ENCODE results near the gene NUP62CL. TPM values are rescaled to one million over a fixed set of nuclear protein-coding genes. Genes with fewer than 3 reads are reported as not detected.
"Not testable (repeated sequence)": the region's sequence is repeated elsewhere in the genome, so short reads cannot be mapped to it uniquely, and the experiment has no call there.

Gene NUP62CL, protein sequence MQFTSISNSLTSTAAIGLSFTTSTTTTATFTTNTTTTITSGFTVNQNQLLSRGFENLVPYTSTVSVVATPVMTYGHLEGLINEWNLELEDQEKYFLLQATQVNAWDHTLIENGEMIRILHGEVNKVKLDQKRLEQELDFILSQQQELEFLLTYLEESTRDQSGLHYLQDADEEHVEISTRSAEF
- 4.2 TPM for polyA plus RNA-seq (2012; ENCODE audit: missing spikeins)

DNA sequence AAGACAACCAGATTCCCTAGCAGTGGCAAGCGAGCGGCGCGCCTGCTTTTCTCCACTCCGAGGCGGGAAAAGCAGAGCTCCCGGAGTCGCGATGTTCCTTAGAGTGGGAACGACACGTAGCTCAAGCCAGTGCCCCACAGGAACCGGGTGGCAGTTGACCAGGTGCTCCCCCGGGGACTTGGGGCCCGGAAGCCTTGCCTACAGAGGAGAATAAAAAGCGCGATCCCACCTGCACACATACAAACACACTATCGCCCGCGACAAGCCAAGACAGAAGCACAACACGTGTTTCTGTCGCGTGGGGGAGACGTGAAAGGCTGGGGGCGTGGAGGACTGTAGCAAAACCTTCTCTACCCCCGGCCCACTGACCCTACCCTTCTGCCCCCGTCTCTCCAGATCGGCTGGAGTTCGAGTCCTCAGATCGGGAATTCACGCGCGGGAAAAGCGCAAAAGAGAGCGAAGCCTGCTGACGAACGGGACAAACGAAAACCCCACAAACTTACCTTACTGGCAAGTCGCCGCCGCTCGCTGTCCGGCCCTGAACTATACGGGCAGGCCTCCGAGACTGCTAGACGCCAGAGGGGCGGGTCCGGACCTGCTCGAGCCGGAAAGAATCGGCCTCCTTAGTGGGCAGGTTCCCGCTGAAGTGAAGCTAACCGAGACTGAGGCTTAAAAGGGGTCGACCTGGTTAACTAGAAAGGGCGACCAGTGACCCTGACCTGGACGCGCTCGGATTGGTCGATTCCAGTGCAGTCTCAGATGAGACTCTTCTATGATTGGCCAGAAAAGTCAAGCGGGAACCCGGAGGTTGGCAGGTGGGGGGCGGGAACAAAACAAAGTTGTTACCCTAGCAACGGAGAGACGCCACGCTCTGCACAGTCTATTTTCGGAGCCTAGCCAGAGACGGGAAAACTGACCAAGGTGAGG is at the start of gene NUP62CL, which contains the start of gene DNAAF6:
Gene NUP62CL, minus strand, starts transcription at position 664 of the 927 bp plus-strand sequence. CDS start 31,287 bp downstream, outside the sequence.
Gene DNAAF6, plus strand, starts transcription at position 842 of the 927 bp plus-strand sequence. CDS start 6,265 bp downstream, outside the sequence.
- TF ChIP-seq TAF1 (IDR thresholded peaks at IDR 0.05; ENCODE audit: borderline replicate concordance, low read depth, low read length) (no peak; the same call in 1 of the 2 replicates), POLR2A (IDR thresholded peaks at IDR 0.05; ENCODE audit: low read depth, low read length) (peak; percentile 47; the same call in 1 of the 2 replicates), POLR2AphosphoS5 (IDR thresholded peaks at IDR 0.05; ENCODE audit: low read depth, low read length) (0 out of 2 replicates have a peak, but pooled peaks have one; percentile 21)
- FAIRE-seq (peak; percentile 48), DNase-seq (ENCODE audit: insufficient read length) (peak; percentile 29)

DNA sequence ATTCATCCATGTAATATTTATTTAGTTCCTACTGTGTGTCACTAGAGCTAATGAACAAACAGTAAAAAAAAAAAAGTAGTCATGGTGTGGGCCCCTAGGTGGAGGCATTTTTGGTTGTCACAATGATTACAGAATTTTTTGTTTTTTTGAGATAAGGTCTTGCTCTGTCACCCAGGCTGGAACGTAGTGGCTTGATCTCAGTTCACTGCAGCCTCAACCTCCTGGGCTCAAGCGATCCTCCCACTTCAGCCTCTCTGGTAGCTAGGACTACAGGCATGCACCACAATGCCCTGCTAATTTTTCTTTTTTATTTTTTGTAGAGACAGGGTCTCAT is 22.2 kb upstream of the NUP62CL start:
- no peak for FAIRE-seq
- TF ChIP-seq POLR2A (IDR thresholded peaks at IDR 0.05; ENCODE audit: low read depth, low read length) (no peak), TAF1 (IDR thresholded peaks at IDR 0.05; ENCODE audit: borderline replicate concordance, low read depth, low read length) (no peak), POLR2AphosphoS5 (IDR thresholded peaks at IDR 0.05; ENCODE audit: low read depth, low read length) (no peak)
- no peak for DNase-seq (ENCODE audit: insufficient read length)

DNA sequence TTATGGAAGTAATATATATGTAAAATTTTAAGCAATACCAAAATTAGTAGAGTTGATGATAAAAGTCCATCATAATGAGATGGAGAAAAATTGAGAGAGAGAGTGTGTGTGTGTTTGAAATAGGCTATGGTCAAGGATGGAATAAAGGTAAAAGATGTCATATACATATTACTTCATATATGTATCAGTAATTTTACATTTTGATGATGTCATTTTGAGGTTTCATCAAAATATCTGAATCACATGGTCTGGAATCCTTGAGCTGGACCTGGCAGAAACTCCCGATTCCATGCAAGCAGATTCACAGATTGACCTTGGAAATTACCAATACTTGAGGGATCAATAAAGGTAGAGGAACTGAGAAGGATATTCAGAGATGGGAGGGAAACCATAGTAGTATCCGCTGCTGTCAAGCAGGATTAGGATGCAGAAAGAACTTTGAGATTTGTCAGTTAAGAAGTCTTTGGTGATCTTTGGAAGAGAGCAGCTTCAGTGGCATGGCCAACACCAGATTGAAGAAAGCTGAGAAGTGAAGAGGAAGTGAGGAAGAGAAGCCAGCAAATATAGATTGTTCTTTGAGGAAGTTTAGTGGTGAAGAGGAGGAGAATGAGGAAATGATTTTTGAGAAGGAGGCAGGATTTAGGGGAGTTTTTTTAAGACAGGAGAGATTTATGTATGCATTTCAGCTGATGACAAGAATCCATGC is 21.7 kb upstream of the NUP62CL start:
- DNase-seq (ENCODE audit: insufficient read length) (no peak), FAIRE-seq (no peak)
- TF ChIP-seq TAF1 (IDR thresholded peaks at IDR 0.05; ENCODE audit: borderline replicate concordance, low read depth, low read length) (no peak), POLR2A (IDR thresholded peaks at IDR 0.05; ENCODE audit: low read depth, low read length) (no peak), POLR2AphosphoS5 (IDR thresholded peaks at IDR 0.05; ENCODE audit: low read depth, low read length) (no peak)

DNA sequence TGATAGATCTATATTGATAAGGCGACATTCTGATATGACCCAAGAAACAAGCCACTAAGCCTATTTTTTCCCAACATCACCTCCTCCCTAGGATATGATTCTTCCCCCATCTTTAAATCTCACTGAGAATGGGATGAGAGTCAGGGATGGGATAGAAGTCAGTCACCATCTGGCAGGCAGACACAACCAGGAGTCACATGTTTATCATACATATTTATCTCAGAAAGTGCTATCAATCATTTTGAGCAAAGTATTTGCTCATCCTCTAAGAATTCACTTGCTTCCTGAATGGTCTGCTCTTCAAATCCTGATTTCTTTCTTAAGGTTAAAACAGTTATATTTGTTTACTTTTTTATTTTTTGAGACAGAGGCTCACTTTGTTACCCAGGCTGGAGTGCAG is 20.5 kb upstream of the NUP62CL start:
- FAIRE-seq, result no peak
- TF ChIP-seq POLR2A (IDR thresholded peaks at IDR 0.05; ENCODE audit: low read depth, low read length) (no peak), POLR2AphosphoS5 (IDR thresholded peaks at IDR 0.05; ENCODE audit: low read depth, low read length) (no peak), TAF1 (IDR thresholded peaks at IDR 0.05; ENCODE audit: borderline replicate concordance, low read depth, low read length) (no peak)
- no peak for DNase-seq (ENCODE audit: insufficient read length)

DNA sequence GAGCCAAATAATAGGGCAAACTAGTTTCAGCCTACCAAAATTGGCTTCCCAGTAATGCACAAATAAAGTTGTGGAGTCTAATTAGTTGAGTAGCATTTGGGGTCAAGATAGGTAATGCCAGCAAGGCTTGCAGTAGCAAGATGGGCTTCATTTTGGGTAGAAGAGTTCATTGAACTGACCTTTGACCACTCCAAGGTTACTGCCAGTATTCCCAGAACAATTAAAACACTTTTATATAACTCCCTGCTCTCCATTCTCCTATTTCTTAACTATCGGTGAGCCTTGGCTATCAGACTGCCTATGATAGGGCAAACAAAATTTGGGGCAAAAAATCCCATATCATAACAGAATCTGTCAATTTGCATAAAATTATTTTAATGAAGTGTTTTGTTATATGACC is 7.2 kb upstream of the NUP62CL start:
- TF ChIP-seq TAF1 (IDR thresholded peaks at IDR 0.05; ENCODE audit: borderline replicate concordance, low read depth, low read length) (no peak), POLR2AphosphoS5 (IDR thresholded peaks at IDR 0.05; ENCODE audit: low read depth, low read length) (no peak), POLR2A (IDR thresholded peaks at IDR 0.05; ENCODE audit: low read depth, low read length) (no peak)
- no peak for FAIRE-seq
- DNase-seq (ENCODE audit: insufficient read length), result no peak

DNA sequence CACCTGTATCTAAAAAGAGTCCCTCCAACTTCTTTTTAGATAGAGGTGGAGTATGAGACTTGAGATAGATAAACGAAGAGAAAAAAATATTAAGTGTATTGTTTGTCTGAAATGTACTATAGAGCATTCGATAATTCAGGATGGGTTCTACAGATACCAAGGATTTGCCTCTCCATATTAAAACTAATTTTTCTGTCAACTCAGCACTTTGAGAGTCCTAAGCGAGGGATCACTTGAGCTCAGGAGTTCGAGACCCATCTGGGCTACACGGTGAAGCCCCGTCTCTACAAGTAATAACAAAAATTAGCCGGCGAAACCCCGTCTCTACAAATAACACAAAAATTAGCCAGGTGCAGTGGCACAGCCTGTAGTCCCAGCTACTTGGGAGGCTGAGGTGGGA is 1.7 kb upstream of the NUP62CL start:
- DNase-seq (ENCODE audit: insufficient read length) (no peak), FAIRE-seq (no peak)
- TF ChIP-seq POLR2AphosphoS5 (IDR thresholded peaks at IDR 0.05; ENCODE audit: low read depth, low read length) (no peak), TAF1 (IDR thresholded peaks at IDR 0.05; ENCODE audit: borderline replicate concordance, low read depth, low read length) (no peak), POLR2A (IDR thresholded peaks at IDR 0.05; ENCODE audit: low read depth, low read length) (no peak)

DNA sequence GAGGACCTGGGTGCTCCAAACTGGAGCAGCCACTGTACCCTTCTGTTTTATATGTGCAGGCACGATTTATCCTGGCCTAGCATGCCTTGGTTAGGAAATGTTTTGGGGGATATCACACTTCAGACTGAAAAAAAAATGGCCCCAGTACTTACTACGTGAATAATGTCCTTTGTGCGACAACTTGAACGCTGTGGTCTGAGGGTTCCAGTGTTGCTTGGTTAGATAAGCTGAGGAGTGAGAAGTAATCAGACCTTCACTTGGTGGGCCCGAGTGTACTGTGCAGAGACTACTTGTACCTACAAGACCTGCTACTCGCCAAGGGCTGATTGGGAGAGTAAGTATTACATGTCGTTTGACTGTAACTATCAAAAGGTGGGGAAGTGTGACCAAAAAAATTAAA is 856 bp upstream of the NUP62CL start:
- FAIRE-seq, result no peak

DNA sequence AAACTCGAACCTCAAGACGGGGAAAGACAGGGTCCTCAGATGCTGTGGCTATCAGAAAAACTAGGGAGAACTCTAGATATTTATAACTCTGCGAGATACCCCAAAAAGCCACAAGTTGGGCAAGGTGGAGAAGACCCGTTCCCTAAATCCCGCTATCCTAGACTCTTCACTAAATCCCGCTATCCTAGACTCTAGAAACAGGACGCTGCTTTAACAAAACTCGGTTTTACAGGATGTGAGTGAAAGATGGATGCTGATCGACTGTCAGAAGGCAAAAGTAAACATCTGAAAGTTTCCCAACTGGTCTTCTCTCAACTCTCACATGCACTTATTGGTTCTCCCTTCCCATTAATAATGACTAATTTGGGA is 448 bp upstream of the NUP62CL start:
- DNase-seq (ENCODE audit: insufficient read length) (no peak), FAIRE-seq (no peak)
- TF ChIP-seq TAF1 (IDR thresholded peaks at IDR 0.05; ENCODE audit: borderline replicate concordance, low read depth, low read length) (no peak), POLR2A (IDR thresholded peaks at IDR 0.05; ENCODE audit: low read depth, low read length) (no peak), POLR2AphosphoS5 (IDR thresholded peaks at IDR 0.05; ENCODE audit: low read depth, low read length) (no peak)

More for the DNA sequence above, 856 bp upstream of the NUP62CL start:
- no peak for DNase-seq (ENCODE audit: insufficient read length)
- no peak for TF ChIP-seq POLR2A (IDR thresholded peaks at IDR 0.05; ENCODE audit: low read depth, low read length)
- no peak for TF ChIP-seq POLR2AphosphoS5 (IDR thresholded peaks at IDR 0.05; ENCODE audit: low read depth, low read length)
- no peak for TF ChIP-seq TAF1 (IDR thresholded peaks at IDR 0.05; ENCODE audit: borderline replicate concordance, low read depth, low read length)

DNA sequence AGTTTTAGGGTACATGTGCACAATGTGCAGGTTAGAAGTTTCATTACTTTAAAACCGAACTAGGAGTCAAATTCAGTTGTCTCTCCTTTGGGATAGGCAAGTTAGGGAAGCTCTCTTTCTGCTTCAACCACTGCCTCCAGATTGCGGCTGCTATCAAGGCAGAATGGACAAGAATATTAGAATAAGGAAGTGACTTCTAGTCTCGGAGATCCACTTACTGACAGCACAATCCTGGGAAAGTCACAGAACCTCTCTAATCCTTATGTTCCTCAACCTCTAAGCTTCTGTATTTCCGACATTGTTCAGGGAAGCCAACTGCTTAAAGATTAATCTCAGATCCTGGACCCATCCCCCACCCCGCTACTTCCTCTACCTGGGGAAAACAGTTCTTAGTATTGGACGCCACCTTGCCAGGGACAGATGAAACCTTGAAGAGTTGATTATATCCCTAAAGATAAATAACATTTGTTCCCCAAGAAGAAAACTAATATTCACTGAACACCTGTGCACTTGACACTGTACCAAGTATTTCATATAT is 2.1 kb downstream of the NUP62CL start:
- DNase-seq (ENCODE audit: insufficient read length), result no peak
- FAIRE-seq, result no peak
- no peak for TF ChIP-seq POLR2A (IDR thresholded peaks at IDR 0.05; ENCODE audit: low read depth, low read length)
- no peak for TF ChIP-seq POLR2AphosphoS5 (IDR thresholded peaks at IDR 0.05; ENCODE audit: low read depth, low read length)
- TF ChIP-seq TAF1 (IDR thresholded peaks at IDR 0.05; ENCODE audit: borderline replicate concordance, low read depth, low read length), result no peak

DNA sequence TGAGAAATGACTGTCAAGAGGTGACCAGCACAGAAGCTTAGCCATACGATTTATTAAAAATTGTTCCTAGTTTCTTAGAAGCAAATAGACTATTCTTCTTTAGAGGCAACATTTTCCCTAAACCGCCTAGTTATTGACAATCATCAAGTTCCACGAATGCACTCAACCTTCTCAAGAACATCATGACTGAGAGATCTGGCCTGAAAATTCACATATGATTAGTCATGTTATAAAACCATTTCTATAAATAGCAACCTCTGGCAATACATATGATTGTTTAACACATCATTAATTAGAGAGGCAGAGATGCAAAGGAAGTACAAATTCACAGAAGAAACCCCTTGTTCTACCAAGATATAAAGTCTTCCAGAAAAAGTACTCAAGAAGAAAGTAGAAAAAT is 6.7 kb downstream of the NUP62CL start:
- FAIRE-seq, result no peak
- no peak for DNase-seq (ENCODE audit: insufficient read length)
- TF ChIP-seq POLR2AphosphoS5 (IDR thresholded peaks at IDR 0.05; ENCODE audit: low read depth, low read length), result no peak
- TF ChIP-seq POLR2A (IDR thresholded peaks at IDR 0.05; ENCODE audit: low read depth, low read length), result no peak
- no peak for TF ChIP-seq TAF1 (IDR thresholded peaks at IDR 0.05; ENCODE audit: borderline replicate concordance, low read depth, low read length)

DNA sequence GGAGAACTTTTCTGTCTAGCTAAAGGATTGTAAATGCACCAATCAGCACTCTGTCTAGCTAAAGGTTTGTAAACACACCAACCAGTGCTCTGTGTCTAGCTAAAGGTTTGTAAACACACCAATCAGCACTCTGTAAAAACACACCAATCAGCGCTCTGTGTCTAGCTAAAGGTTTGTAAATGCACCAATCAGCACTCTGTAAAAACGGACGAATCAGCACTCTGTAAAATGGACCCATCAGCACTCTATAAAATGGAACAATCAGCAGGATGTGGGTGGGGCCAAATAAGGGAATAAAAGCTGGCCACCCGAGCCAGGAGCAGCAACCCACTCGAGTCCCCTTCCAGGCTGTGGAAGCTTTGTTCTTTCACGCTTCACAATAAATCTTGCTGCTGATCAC is 8.2 kb downstream of the NUP62CL start:
- not testable (repeated sequence) for DNase-seq (ENCODE audit: insufficient read length); FAIRE-seq
